Stimulated activated naive B cell treated with anti-CD40 and anti-IgM and Interleukin-4, amounts not matched to agents 10 μg/mL and 1 μg/mL and 100 μg/mL, for 72 hours (primary cell): Measurements from ENCODE around the gene CSTPP1.

Experiments
- ATAC-seq, 2 donors: fragments of 150-1000 bp; cut with Tn5 transposase; replicated peaks; 2 replicates each; pipeline ENCODE4 v1.10.0; 2021; ENCODE audit warnings: moderate library complexity in 1 of 2
- DNase-seq: peaks from one replicate; pipeline ENCODE4 v3.0.0; 2021
- H3K27ac Mint-ChIP-seq: one replicate; pipeline ENCODE4 v1.8.0; 2022; ENCODE audit warnings: mild to moderate bottlenecking, mixed read lengths
- H3K27me3 Mint-ChIP-seq, 2 donors: one replicate each; pipeline ENCODE4 v1.8.0; 2022; ENCODE audit warnings: mixed read lengths in 2 of 2
- H3K36me3 Mint-ChIP-seq, 2 donors: one replicate each; pipeline ENCODE4 v1.8.0; 2022; ENCODE audit warnings: mixed read lengths in 2 of 2, mild to moderate bottlenecking in 1 of 2
- H3K4me1 Mint-ChIP-seq, 2 donors: one replicate each; pipeline ENCODE4 v1.8.0; 2022; ENCODE audit warnings: mixed read lengths in 2 of 2, mild to moderate bottlenecking in 1 of 2
- H3K4me3 Mint-ChIP-seq, 2 donors: one replicate each; pipeline ENCODE4 v1.8.0; 2022; ENCODE audit warnings: mild to moderate bottlenecking in 2 of 2, mixed read lengths in 2 of 2, moderate library complexity in 1 of 2
- H3K9me3 Mint-ChIP-seq, 2 donors: one replicate each; pipeline ENCODE4 v1.8.0; 2022; ENCODE audit warnings: mixed read lengths in 2 of 2, mild to moderate bottlenecking in 1 of 2

Gene CSTPP1

GRCh38 chr11:47130543-47130942 lies 194.0 kb downstream of the CSTPP1 start:
- no peaks in the 10 kb centered on the region for H3K4me1 Mint-ChIP-seq
- no peaks in the 10 kb centered on the region for H3K9me3 Mint-ChIP-seq
- H3K27me3 Mint-ChIP-seq, result no peaks in the 10 kb centered on the region
- no peak overlapping the region for H3K4me3 Mint-ChIP-seq
- no peak for DNase-seq
- no peak overlapping the region for H3K27ac Mint-ChIP-seq
- ATAC-seq, result no peak
- peaks cover 0 to 3% of the 10 kb centered on the region in 2 donors for H3K36me3 Mint-ChIP-seq

DNA sequence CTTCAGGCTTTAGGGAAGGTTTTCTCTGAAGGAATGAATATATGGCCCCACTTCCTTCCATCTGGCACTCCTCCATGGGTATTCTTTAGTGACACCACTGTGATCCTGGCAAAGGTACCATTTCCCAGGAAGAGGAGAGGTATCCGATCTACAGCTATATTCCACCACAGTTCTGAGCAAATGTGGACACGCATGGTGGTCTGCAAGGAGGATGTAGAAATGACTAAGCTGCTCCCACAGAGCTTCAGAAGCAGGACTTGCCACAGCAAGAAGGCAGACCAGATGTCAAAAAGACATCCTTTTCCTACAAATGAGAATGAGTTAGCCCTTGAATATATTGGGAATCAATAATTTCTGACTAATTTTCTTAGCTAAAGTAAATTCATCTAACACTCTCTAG lies 194.6 kb downstream of the CSTPP1 start:
- Mint-ChIP-seq H3K4me1 (no peaks in the 10 kb centered on the region), H3K9me3 (no peaks in the 10 kb centered on the region)

DNA sequence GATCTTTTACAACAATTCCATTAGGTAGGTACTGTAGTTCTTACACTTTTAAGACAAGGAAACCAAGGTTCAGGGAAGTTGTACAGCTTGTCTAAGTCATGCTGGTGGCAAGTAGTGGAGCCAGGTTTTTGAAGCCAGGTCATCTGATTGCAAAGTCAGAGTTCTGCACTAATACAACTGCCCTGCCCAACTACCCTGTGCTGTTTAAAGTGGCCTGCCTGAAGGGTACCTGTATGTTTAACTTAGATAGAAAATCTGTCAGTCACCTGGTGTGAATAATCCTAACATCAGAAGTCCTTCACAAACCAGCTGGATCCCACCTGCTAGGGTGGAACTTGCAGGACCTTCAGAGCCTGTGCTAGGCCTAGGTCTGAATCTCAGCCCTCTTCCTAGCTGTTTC lies 195.9 kb downstream of the CSTPP1 start:
- Mint-ChIP-seq H3K36me3 (peaks cover 6 to 13% of the 10 kb centered on the region in 2 donors), H3K27me3 (no peaks in the 10 kb centered on the region)

More for the DNA sequence above, 194.6 kb downstream of the CSTPP1 start:
- no peaks in the 10 kb centered on the region for H3K27me3 Mint-ChIP-seq
- no peak overlapping the region for H3K27ac Mint-ChIP-seq
- DNase-seq (no peak), ATAC-seq (no peak)
- H3K4me3 Mint-ChIP-seq, result no peak overlapping the region
- H3K36me3 Mint-ChIP-seq, result peaks cover 0 to 3% of the 10 kb centered on the region in 2 donors

GRCh38 chr11:47132981-47133380 lies 196.4 kb downstream of the CSTPP1 start:
- no peaks in the 10 kb centered on the region for H3K27me3 Mint-ChIP-seq
- DNase-seq (no peak), ATAC-seq (no peak)
- H3K4me3 Mint-ChIP-seq, result no peak overlapping the region
- peaks cover 11 to 18% of the 10 kb centered on the region in 2 donors for H3K36me3 Mint-ChIP-seq
- H3K27ac Mint-ChIP-seq, result no peak overlapping the region
- no peaks in the 10 kb centered on the region for H3K9me3 Mint-ChIP-seq
- H3K4me1 Mint-ChIP-seq, result no peaks in the 10 kb centered on the region

More for the DNA sequence above, 195.9 kb downstream of the CSTPP1 start:
- no peak for ATAC-seq
- no peak overlapping the region for H3K27ac Mint-ChIP-seq
- H3K4me3 Mint-ChIP-seq, result no peak overlapping the region
- no peaks in the 10 kb centered on the region for H3K9me3 Mint-ChIP-seq
- no peaks in the 10 kb centered on the region for H3K4me1 Mint-ChIP-seq
- no peak for DNase-seq

DNA sequence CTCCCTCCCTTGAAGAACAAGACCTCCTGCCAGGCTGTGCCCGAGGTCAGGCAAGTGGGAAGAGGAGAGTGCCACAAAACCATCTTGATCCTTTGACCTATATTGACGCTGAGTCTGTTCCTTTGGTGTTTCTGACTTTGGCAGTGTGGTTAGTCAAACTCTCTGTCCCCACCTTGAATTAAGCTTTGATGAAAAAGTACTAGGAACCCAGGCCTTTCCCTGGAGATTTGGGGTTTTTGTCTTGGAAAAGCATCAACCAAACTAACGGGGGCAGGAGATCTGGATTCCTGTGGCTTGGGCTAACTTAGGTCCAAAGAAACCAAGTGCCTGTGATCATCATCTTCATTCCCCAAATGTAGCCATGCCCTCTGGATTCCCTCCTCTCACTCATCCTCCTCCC lies 199.8 kb downstream of the CSTPP1 start:
- peaks cover 20 to 27% of the 10 kb centered on the region in 2 donors for H3K36me3 Mint-ChIP-seq
- H3K27ac Mint-ChIP-seq, result no peak overlapping the region
- no peaks in the 10 kb centered on the region for H3K4me1 Mint-ChIP-seq
- no peak for ATAC-seq
- no peak for DNase-seq
- H3K4me3 Mint-ChIP-seq, result no peak overlapping the region
- no peaks in the 10 kb centered on the region for H3K9me3 Mint-ChIP-seq
- H3K27me3 Mint-ChIP-seq, result no peaks in the 10 kb centered on the region

- Mint-ChIP-seq H3K36me3 (peaks cover 20 to 27% of the 10 kb centered on the region in 2 donors), H3K9me3 (no peaks in the 10 kb centered on the region), H3K27me3 (no peaks in the 10 kb centered on the region), H3K4me1 (no peaks in the 10 kb centered on the region), H3K27ac (no peak overlapping the region), H3K4me3 (no peak overlapping the region)
- no peak for DNase-seq
- no peak for ATAC-seq
These were observed 200.4 kb downstream of the CSTPP1 start for GRCh38 chr11:47136921-47137320.

DNA sequence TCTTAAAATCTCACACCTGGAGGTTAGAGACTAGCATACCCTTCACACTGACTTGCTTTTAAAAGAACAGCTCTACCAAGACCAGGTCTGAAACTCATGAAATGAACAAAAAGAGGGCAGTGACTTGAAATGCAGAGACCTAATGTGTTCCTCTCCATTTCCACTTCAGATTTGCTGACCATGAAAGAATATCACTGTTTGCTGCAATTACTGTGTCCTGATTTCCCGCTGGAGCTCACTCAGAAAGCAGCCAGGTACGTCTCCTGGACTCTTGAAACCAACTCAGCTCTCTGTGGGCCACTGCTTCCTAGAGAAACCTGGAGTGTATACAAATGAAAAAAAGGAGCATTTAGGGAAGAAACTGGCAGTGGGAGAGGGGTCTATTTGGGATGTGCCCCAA lies 200.9 kb downstream of the CSTPP1 start:
- ATAC-seq (no peak), DNase-seq (no peak)
- no peak overlapping the region for H3K4me3 Mint-ChIP-seq
- no peaks in the 10 kb centered on the region for H3K27me3 Mint-ChIP-seq
- no peaks in the 10 kb centered on the region for H3K9me3 Mint-ChIP-seq
- peaks cover 0 to under 1% of the 10 kb centered on the region in 2 donors for H3K4me1 Mint-ChIP-seq
- H3K27ac Mint-ChIP-seq, result no peak overlapping the region
- peaks cover 21 to 28% of the 10 kb centered on the region in 2 donors for H3K36me3 Mint-ChIP-seq

- Mint-ChIP-seq H3K4me3 (no peak overlapping the region), H3K36me3 (peaks cover 22 to 30% of the 10 kb centered on the region in 2 donors), H3K4me1 (peaks cover 0 to 2% of the 10 kb centered on the region in 2 donors), H3K9me3 (no peaks in the 10 kb centered on the region), H3K27me3 (no peaks in the 10 kb centered on the region), H3K27ac (no peak overlapping the region)
- DNase-seq (no peak), ATAC-seq (no peak)
These were observed 203.3 kb downstream of the CSTPP1 start for GRCh38 chr11:47139878-47140277.

- no peak for DNase-seq
- peaks cover 10 to 17% of the 10 kb centered on the region in 2 donors for H3K36me3 Mint-ChIP-seq
These were observed 206.8 kb downstream of the CSTPP1 start for GRCh38 chr11:47143322-47143721.

GRCh38 chr11:47144541-47144940 lies 208.0 kb downstream of the CSTPP1 start:
- no peak for ATAC-seq
- Mint-ChIP-seq H3K4me3 (no peak overlapping the region), H3K27ac (no peak overlapping the region), H3K27me3 (no peaks in the 10 kb centered on the region), H3K9me3 (no peaks in the 10 kb centered on the region), H3K4me1 (peaks cover 0 to 2% of the 10 kb centered on the region in 2 donors), H3K36me3 (peaks cover 7 to 14% of the 10 kb centered on the region in 2 donors)
- no peak for DNase-seq

More at GRCh38 chr11:47143322-47143721, 206.8 kb downstream of the CSTPP1 start:
- no peaks in the 10 kb centered on the region for H3K27me3 Mint-ChIP-seq
- peaks cover 0 to 2% of the 10 kb centered on the region in 2 donors for H3K4me1 Mint-ChIP-seq
- H3K27ac Mint-ChIP-seq, result no peak overlapping the region
- no peak for ATAC-seq
- H3K9me3 Mint-ChIP-seq, result no peaks in the 10 kb centered on the region
- no peak overlapping the region for H3K4me3 Mint-ChIP-seq

- ATAC-seq (no peak), DNase-seq (no peak)
- Mint-ChIP-seq H3K36me3 (peaks cover 7 to 23% of the 10 kb centered on the region in 2 donors), H3K4me3 (no peak overlapping the region), H3K27me3 (no peaks in the 10 kb centered on the region), H3K4me1 (peaks cover 2 to 3% of the 10 kb centered on the region in 2 donors), H3K27ac (no peak overlapping the region), H3K9me3 (no peaks in the 10 kb centered on the region)
These were observed 210.7 kb downstream of the CSTPP1 start for GRCh38 chr11:47147250-47147649.

GRCh38 chr11:47147681-47148080 lies 211.1 kb downstream of the CSTPP1 start:
- no peak for DNase-seq
- H3K36me3 Mint-ChIP-seq, result peaks cover 5 to 20% of the 10 kb centered on the region in 2 donors
- no peak for ATAC-seq
- no peaks in the 10 kb centered on the region for H3K9me3 Mint-ChIP-seq
- no peak overlapping the region for H3K27ac Mint-ChIP-seq
- H3K4me1 Mint-ChIP-seq, result peaks cover 4 to 6% of the 10 kb centered on the region in 2 donors
- no peak overlapping the region for H3K4me3 Mint-ChIP-seq
- no peaks in the 10 kb centered on the region for H3K27me3 Mint-ChIP-seq

GRCh38 chr11:47148270-47148669 lies 211.7 kb downstream of the CSTPP1 start:
- ATAC-seq (no peak), DNase-seq (no peak)
- no peaks in the 10 kb centered on the region for H3K9me3 Mint-ChIP-seq
- H3K27me3 Mint-ChIP-seq, result no peaks in the 10 kb centered on the region
- peaks cover 5 to 24% of the 10 kb centered on the region in 2 donors for H3K36me3 Mint-ChIP-seq
- H3K4me1 Mint-ChIP-seq, result peaks cover 7 to 12% of the 10 kb centered on the region in 2 donors
- no peak overlapping the region for H3K4me3 Mint-ChIP-seq
- no peak overlapping the region for H3K27ac Mint-ChIP-seq

- peaks cover 8 to 13% of the 10 kb centered on the region in 2 donors for H3K4me1 Mint-ChIP-seq
- no peak overlapping the region for H3K4me3 Mint-ChIP-seq
- no peaks in the 10 kb centered on the region for H3K9me3 Mint-ChIP-seq
- ATAC-seq (no peak), DNase-seq (no peak)
- H3K27ac Mint-ChIP-seq, result no peak overlapping the region
- peaks cover 5 to 26% of the 10 kb centered on the region in 2 donors for H3K36me3 Mint-ChIP-seq
- no peaks in the 10 kb centered on the region for H3K27me3 Mint-ChIP-seq
These were observed 212.5 kb downstream of the CSTPP1 start for GRCh38 chr11:47148903-47149531.

DNA sequence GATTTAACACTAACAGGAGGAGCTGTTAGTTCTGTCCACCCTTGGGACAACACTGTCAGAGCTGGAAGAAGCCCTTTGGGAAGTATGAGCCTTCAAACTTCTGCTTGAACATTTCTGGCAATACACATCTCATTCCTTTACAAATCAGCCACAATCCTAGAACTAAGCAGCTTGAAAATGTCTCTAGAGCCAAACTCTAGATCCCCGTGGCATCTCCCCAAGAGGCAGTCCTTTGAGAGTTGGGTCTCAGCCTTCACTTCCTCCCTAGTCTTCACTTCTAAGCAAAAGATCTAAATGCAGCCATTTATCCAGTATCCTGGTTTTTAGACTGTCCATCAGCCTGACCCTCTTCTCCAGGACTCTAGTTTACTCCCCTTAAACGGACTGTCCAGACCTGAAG lies 213.2 kb downstream of the CSTPP1 start:
- ATAC-seq, result no peak
- Mint-ChIP-seq H3K36me3 (peaks cover 5 to 31% of the 10 kb centered on the region in 2 donors), H3K4me3 (no peak overlapping the region), H3K27me3 (no peaks in the 10 kb centered on the region), H3K9me3 (no peaks in the 10 kb centered on the region), H3K4me1 (peaks cover 13 to 20% of the 10 kb centered on the region in 2 donors), H3K27ac (no peak overlapping the region)
- DNase-seq, result no peak
